PC-3 (cell line): ENCODE results near the gene LGR4.

Source experiments
- EZH2 ChIP-seq: fragments of 300-600 bp; sonication (generic); IDR thresholded peaks from one replicate; pipeline ENCODE4 v1.6.1; 2017; ENCODE audit warnings: antibody characterized with exemption, mild to moderate bottlenecking, low read length; ENCODE audit not compliant: unreplicated experiment
- TF ChIP-seq, protein P1 (sequence below): fragments of 300-600 bp; sonication (generic); conservative IDR thresholded peaks from 2 replicates; pipeline ENCODE4 v1.5.1; 2017; ENCODE audit warnings: antibody characterized with exemption, low read depth, mild to moderate bottlenecking, low read length

DNA sequence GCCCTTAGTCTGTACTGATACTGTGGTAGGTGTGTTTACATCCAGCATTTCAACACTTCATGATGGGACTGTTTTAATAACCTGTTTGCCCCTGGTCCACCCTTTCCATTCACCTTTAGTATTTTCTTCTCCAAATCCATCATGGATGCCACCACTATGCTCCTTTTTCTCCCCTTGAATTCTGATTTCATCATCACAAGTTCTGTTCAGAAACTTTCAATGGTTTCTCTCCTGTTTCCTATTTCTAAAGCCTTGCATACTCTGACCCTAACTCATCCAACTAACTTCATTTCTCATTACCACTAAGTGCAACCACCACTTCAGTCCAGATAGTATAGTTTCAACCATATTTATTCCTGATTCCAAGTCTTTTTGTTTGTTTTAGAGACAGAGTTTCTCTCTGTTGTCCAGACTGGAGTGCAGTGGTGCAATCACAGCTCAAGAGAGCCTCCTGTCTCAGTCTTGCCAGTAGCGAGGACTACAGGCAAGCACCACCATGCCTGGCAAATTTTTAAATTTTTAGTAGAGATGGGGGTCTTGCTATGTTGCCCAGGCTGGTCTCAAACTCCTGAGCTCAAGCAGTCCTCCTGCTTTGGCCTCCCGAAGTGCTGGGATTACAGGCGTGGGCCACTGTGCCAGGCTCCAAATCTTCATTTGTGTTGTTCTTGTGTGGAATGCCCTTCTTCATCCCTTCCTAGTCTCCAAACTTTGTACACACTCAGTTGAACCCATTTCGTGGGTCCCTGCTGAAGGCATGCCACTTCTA lies 35.1 kb upstream of the LGR4 start:
- TF ChIP-seq, protein P1, sequence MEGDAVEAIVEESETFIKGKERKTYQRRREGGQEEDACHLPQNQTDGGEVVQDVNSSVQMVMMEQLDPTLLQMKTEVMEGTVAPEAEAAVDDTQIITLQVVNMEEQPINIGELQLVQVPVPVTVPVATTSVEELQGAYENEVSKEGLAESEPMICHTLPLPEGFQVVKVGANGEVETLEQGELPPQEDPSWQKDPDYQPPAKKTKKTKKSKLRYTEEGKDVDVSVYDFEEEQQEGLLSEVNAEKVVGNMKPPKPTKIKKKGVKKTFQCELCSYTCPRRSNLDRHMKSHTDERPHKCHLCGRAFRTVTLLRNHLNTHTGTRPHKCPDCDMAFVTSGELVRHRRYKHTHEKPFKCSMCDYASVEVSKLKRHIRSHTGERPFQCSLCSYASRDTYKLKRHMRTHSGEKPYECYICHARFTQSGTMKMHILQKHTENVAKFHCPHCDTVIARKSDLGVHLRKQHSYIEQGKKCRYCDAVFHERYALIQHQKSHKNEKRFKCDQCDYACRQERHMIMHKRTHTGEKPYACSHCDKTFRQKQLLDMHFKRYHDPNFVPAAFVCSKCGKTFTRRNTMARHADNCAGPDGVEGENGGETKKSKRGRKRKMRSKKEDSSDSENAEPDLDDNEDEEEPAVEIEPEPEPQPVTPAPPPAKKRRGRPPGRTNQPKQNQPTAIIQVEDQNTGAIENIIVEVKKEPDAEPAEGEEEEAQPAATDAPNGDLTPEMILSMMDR: no peak
- TF ChIP-seq EZH2: no peak
